Aorta (tissue), 5 donors: ENCODE results near the gene C11orf86. TPM values are rescaled to one million over a fixed set of nuclear protein-coding genes. Genes with fewer than 3 reads are reported as not detected.
"Not testable (repeated sequence)": the region's sequence is repeated elsewhere in the genome, so short reads cannot be mapped to it uniquely, and the experiment has no call there.

Experiments used
- ATAC-seq: fragments of 200-7000 bp; cut with Tn5 transposase; one replicate; pipeline ENCODE4 v1.9.1; 2022; ENCODE audit warnings: moderate library complexity; ENCODE audit not compliant: low FRiP score
- DNase-seq, 2 donors: peaks; one replicate each; pipeline ENCODE4 v3.0.0-alpha.2; 2020
- H3K27ac ChIP-seq, 2 donors: one replicate each; pipeline ENCODE4 v1.5.1; 2013; ENCODE audit warnings: low read length in 2 of 2, mild to moderate bottlenecking in 2 of 2, moderate library complexity in 2 of 2, control low read depth in 1 of 2, inconsistent platforms in 1 of 2, low read depth in 1 of 2
- H3K27me3 ChIP-seq, 2 donors: one replicate each; pipeline ENCODE4 v1.6.1; 2013; ENCODE audit warnings: control low read depth in 1 of 2, low read length in 1 of 2, mild to moderate bottlenecking in 1 of 2, moderate library complexity in 1 of 2; ENCODE audit not compliant: insufficient read depth in 2 of 2, control insufficient read depth in 1 of 2
- H3K36me3 ChIP-seq, 2 donors: one replicate each; pipeline ENCODE4 v1.6.1; 2013; ENCODE audit warnings: control low read depth in 1 of 2, low read length in 1 of 2, mild to moderate bottlenecking in 1 of 2; ENCODE audit not compliant: insufficient read depth in 2 of 2, control insufficient read depth in 1 of 2
- H3K4me1 ChIP-seq, 2 donors: one replicate each; pipeline ENCODE4 v1.6.1; 2013; ENCODE audit warnings: low read length in 2 of 2, control low read depth in 1 of 2, mild to moderate bottlenecking in 1 of 2, moderate library complexity in 1 of 2; ENCODE audit not compliant: insufficient read depth in 2 of 2, control insufficient read depth in 1 of 2
- H3K4me3 ChIP-seq, 2 donors: one replicate each; pipeline ENCODE4 v1.5.1; 2013; ENCODE audit warnings: low read length in 2 of 2, control low read depth in 1 of 2, mild to moderate bottlenecking in 1 of 2
- H3K9me3 ChIP-seq: one replicate; pipeline ENCODE4 v1.6.1; 2013; ENCODE audit warnings: mild to moderate bottlenecking, low read length; ENCODE audit not compliant: control insufficient read depth
- WGBS, 2 donors: extraction: QIAGEN DNeasy Blood & Tissue Kit; methylation state at CpG; one replicate each; pipeline ENCODE4 v1.1.7; 2013; 5-methylcytosine and 5-hydroxymethylcytosine counted together
- intact Hi-C, 2 donors: fragments of 100-400 bp; cut with DNase I; formaldehyde crosslinking; loops; one replicate each; pipeline versions ENCODE4 v1.14.2 to v1.15.0; 2022
- polyA plus RNA-seq, 2 donors: library from polyadenylated mRNA; stranded (reverse); fragments of 200-250 nt; gene quantifications; one replicate each; pipeline ENCODE4 v1.2.3, GENCODE V29; 2013
- total RNA-seq, 2 donors: library from RNA; stranded (reverse); fragmentation: NEBNext Ultra II Directional; extraction: Animal tissue kit (Norgen Biotek cat#: 25700); gene quantifications; one replicate each; pipeline ENCODE4 v1.2.1, GENCODE V29; 2021
- donor health status: healthy with polysubstance abuse.
- donor health status: Bipolar disorder and iron deficiency.
- donor health status: DM: no; HTN: no; CAD: no.
- donor health status: DM: no; HTN: no; CAD: no.
- donor health status: DM: yes; HTN: yes; CAD: no.

The C11orf86 gene
- total and polyA plus RNA-seq, 4 donors = 0.10 to 54.8 TPM; not detected in 2

GRCh38 chr11:66961691-66962213 is 13.4 kb upstream of the C11orf86 start:
- H3K4me1 ChIP-seq, intact Hi-C loops, DNase-seq, H3K27me3 ChIP-seq, H3K36me3 ChIP-seq, H3K4me3 ChIP-seq, H3K9me3 ChIP-seq, H3K27ac ChIP-seq, ATAC-seq: not testable (repeated sequence)
- WGBS, 2 donors = 79 to 80% methylated on average over 5 of the region's 5 CpGs

- intact Hi-C loops = no loop called here
- Histone ChIP-seq H3K4me3 (no peak overlapping the region), H3K4me1 (peaks cover 0 to 2% of the 10 kb centered on the region in 2 donors), H3K27me3 (no peaks in the 10 kb centered on the region), H3K9me3 (no peaks in the 10 kb centered on the region), H3K27ac (no peak overlapping the region), H3K36me3 (no peaks in the 10 kb centered on the region)
- 89 to 90% methylated on average over 2 of the region's 2 CpGs for WGBS, 2 donors
- ATAC-seq (no peak), DNase-seq (no peak)
Measured at GRCh38 chr11:66962247-66962646, 12.9 kb upstream of the C11orf86 start.

DNA sequence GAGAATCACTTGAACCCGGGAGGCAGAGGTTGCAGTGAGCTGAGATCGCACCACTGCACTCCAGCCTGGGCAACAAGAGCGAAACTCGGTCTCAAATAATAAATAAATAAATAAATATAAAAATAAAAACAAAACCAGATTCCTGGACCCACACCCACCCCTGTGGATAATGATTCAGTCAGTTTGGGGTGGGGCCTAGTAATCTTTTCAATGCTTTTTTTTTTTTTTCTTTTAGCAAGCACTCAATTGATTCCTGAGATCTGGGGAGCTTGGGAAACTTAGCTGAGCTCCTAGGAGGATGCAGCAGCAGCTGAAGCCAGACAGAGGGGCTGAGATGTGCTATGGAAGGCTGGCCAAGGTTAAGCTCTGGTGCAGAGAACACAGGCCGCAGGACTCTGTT is 12.3 kb upstream of the C11orf86 start:
- Histone ChIP-seq H3K36me3 (no peaks in the 10 kb centered on the region), H3K4me3 (no peak overlapping the region), H3K4me1 (peaks cover 0 to 2% of the 10 kb centered on the region in 2 donors), H3K27me3 (no peaks in the 10 kb centered on the region), H3K9me3 (no peaks in the 10 kb centered on the region), H3K27ac (no peak overlapping the region)
- ATAC-seq (no peak), DNase-seq (no peak)
- intact Hi-C loops = no loop called here
- 98 to 99% methylated on average over 5 of the region's 5 CpGs for WGBS, 2 donors

DNA sequence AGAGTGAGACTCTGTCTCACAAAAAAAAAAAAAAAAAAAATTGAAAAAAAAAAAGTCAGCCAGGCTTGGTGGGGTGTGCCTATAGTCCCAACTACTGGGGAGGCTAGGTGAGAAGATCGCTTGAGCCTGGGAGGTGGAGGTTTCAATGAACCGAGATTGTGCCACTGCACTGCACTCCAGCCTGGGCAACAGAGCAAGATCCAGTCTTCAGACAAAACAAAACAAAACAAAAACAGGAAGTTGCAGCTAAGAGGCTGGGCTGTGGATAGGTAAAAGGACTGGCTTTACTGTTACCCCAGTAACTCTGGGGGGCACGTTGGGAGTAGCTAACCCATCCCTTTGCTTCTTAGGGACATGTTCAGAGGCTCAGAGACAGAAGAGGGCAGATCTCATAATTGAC is 10.6 kb upstream of the C11orf86 start:
- H3K36me3 ChIP-seq = no peaks in the 10 kb centered on the region
- WGBS, 2 donors = 83 to 87% methylated on average over 3 of the region's 3 CpGs
- intact Hi-C loops = no loop called here

DNA sequence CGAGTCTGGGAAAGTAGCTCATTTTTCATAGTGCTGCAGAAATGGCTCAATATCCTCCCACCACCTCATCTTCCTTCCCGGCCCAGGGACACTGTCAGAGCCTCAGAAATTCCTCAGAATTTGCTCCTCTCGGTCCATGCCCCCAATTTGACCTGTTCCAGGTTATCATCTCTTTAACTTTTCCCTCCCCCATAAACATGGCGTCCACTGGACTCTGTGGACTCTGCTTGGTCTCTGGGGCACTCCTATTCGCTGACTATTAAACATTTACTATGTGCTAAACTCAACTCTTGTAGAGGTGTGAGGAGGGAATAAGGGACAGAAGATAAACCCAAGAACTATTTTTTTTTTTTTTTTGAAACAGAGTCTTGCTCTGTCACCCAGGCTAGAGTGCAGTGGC is 8.8 kb upstream of the C11orf86 start:
- no peak for ATAC-seq
- intact Hi-C loops = no loop called here
- H3K4me1 ChIP-seq = peaks cover 0 to 2% of the 10 kb centered on the region in 2 donors
- no peak overlapping the region for H3K27ac ChIP-seq
- H3K9me3 ChIP-seq = no peaks in the 10 kb centered on the region
- WGBS, 2 donors = 80 to 85% methylated on average over 5 of the region's 5 CpGs
- no peak overlapping the region for H3K4me3 ChIP-seq
- H3K27me3 ChIP-seq = no peaks in the 10 kb centered on the region
- H3K36me3 ChIP-seq = no peaks in the 10 kb centered on the region
- no peak for DNase-seq

More for the DNA sequence above, 10.6 kb upstream of the C11orf86 start:
- no peaks in the 10 kb centered on the region for H3K9me3 ChIP-seq
- H3K27me3 ChIP-seq = no peaks in the 10 kb centered on the region
- no peaks in the 10 kb centered on the region for H3K4me1 ChIP-seq
- no peak overlapping the region for H3K4me3 ChIP-seq
- H3K27ac ChIP-seq = no peak overlapping the region
- DNase-seq (no peak), ATAC-seq (no peak)

DNA sequence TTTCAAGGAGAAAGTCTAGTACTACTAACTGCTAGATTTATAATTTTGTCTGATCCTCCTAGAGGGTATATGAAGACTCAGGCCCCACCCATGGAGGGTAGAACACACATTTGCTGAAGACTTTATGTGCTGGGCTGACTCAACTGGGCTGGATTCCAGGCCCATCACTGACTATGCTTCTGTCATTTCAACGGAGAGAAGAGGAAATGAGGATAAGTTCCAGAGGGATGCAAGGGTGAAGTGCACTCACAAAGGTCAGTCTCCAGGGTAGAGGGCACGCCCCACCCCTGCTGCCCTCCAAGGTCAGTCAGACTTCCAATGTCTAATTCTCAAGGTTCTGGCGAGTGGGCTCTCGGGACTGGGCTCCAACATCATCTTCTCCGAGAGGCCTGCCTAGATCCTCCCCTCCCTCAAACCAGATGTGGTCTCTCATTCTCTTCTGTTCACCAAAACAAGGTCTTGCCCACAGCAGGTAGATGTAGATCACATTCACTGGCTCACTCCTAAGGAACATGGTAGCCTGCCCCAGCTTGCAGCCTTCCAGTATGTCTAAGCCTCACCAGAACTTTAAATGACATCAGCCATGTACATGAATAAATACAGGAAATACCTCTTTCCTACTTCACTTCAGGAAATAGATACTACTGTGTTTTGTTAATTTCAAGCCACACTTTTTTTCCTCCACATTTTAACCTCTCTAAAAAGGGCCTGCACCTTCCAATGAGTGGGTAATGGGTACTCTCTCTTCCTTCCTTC is 7.3 kb upstream of the C11orf86 start:
- H3K36me3 ChIP-seq = no peaks in the 10 kb centered on the region
- intact Hi-C loops = no loop called here
- ATAC-seq (no peak), DNase-seq (peak in 1 of 2 donors; percentile 58)
- H3K9me3 ChIP-seq = no peaks in the 10 kb centered on the region
- H3K4me1 ChIP-seq = peaks cover 0 to 2% of the 10 kb centered on the region in 2 donors
- H3K4me3 ChIP-seq = no peak overlapping the region
- no peaks in the 10 kb centered on the region for H3K27me3 ChIP-seq
- WGBS, 2 donors = 71 to 79% methylated on average over 5 of the region's 5 CpGs
- H3K27ac ChIP-seq = no peak overlapping the region

- Histone ChIP-seq H3K36me3 (no peaks in the 10 kb centered on the region), H3K4me3 (no peak overlapping the region), H3K27ac (no peak overlapping the region), H3K27me3 (no peaks in the 10 kb centered on the region), H3K9me3 (no peaks in the 10 kb centered on the region), H3K4me1 (peaks cover 0 to 2% of the 10 kb centered on the region in 2 donors)
- 85 to 89% methylated on average over 6 of the region's 6 CpGs for WGBS, 2 donors
- ATAC-seq (no peak), DNase-seq (no peak)
- intact Hi-C loops = loop anchor here in 1 of 2 donors (5.0 kb wide), 1 partner anchor 127 kb away; the partner anchor contains the start of gene RCE1
Measured at GRCh38 chr11:66969584-66970225, 5.4 kb upstream of the C11orf86 start.

GRCh38 chr11:66970371-66970806 is 4.7 kb upstream of the C11orf86 start:
- Histone ChIP-seq H3K4me3 (no peak overlapping the region), H3K36me3 (no peaks in the 10 kb centered on the region), H3K9me3 (no peaks in the 10 kb centered on the region), H3K27me3 (no peaks in the 10 kb centered on the region), H3K4me1 (peaks cover 0 to 2% of the 10 kb centered on the region in 2 donors), H3K27ac (peak overlapping the region; percentile 76 to 96)
- no peak for DNase-seq
- intact Hi-C loops = loop anchor here in 1 of 2 donors (5.0 kb wide), 1 partner anchor 128 kb away; the partner anchor contains the start of gene RCE1
- no peak for ATAC-seq
- WGBS, 2 donors = 66 to 73% methylated on average over 4 of the region's 4 CpGs
